ENCODE results near the gene TERC. TPM values are rescaled to one million over a fixed set of nuclear protein-coding genes. Genes with fewer than 3 reads are reported as not detected.

Gene TERC
- total and polyA plus RNA-seq, 10 of the 15 experiments (the other 5 are each of a cell fraction or from before 2014, with no cell fraction given): 0.43 to 125 (median 6.2) TPM; not detected in 4

DNA sequence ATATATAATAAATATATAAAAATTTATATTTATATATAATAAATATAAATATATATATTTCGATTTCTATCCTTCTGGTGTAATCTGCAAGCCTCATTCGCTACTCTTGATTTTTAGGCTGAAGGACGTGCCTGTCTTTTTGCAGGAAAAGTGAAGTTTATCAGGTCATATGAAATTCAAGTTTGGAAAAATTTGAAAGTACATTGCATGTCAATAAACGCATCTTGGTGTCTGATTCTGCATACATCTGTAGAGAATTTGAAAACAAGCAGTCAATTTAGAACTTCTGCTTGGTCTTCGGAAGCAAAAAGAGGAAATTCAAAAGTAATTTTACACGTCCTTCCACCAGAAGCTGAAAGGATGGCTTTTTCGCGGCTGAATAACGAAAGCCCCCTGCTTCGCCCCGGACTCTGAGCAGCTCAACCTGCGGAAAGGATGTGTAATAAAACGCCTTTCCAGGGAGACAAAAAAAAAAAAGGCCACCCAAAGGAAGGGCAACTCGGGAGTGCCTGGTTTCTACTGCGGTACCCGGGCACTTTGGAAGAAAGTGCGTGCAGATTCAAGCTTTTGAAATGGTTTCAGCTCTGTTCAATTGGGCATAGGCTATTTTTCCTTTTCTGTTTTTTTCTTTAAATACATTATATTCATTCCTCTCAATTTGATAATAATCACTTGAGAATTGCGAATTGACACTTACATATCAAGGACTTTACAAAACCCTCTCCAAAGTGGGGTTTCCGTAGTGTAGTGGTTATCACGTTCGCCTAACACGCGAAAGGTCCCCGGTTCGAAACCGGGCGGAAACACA is 6.8 kb upstream of the TERC start (continued):
- TF ChIP-seq, protein P1, sequence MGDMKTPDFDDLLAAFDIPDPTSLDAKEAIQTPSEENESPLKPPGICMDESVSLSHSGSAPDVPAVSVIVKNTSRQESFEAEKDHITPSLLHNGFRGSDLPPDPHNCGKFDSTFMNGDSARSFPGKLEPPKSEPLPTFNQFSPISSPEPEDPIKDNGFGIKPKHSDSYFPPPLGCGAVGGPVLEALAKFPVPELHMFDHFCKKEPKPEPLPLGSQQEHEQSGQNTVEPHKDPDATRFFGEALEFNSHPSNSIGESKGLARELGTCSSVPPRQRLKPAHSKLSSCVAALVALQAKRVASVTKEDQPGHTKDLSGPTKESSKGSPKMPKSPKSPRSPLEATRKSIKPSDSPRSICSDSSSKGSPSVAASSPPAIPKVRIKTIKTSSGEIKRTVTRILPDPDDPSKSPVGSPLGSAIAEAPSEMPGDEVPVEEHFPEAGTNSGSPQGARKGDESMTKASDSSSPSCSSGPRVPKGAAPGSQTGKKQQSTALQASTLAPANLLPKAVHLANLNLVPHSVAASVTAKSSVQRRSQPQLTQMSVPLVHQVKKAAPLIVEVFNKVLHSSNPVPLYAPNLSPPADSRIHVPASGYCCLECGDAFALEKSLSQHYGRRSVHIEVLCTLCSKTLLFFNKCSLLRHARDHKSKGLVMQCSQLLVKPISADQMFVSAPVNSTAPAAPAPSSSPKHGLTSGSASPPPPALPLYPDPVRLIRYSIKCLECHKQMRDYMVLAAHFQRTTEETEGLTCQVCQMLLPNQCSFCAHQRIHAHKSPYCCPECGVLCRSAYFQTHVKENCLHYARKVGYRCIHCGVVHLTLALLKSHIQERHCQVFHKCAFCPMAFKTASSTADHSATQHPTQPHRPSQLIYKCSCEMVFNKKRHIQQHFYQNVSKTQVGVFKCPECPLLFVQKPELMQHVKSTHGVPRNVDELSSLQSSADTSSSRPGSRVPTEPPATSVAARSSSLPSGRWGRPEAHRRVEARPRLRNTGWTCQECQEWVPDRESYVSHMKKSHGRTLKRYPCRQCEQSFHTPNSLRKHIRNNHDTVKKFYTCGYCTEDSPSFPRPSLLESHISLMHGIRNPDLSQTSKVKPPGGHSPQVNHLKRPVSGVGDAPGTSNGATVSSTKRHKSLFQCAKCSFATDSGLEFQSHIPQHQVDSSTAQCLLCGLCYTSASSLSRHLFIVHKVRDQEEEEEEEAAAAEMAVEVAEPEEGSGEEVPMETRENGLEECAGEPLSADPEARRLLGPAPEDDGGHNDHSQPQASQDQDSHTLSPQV (IDR thresholded peaks at IDR 0.05): no peak
- TF ChIP-seq, protein P2, sequence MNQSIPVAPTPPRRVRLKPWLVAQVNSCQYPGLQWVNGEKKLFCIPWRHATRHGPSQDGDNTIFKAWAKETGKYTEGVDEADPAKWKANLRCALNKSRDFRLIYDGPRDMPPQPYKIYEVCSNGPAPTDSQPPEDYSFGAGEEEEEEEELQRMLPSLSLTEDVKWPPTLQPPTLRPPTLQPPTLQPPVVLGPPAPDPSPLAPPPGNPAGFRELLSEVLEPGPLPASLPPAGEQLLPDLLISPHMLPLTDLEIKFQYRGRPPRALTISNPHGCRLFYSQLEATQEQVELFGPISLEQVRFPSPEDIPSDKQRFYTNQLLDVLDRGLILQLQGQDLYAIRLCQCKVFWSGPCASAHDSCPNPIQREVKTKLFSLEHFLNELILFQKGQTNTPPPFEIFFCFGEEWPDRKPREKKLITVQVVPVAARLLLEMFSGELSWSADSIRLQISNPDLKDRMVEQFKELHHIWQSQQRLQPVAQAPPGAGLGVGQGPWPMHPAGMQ (IDR thresholded peaks at IDR 0.05; ENCODE audit: borderline replicate concordance): no peak
- TF ChIP-seq ZBED1 (IDR thresholded peaks at IDR 0.05; ENCODE audit: borderline replicate concordance) (peak; percentile 49; the same call in 1 of the 2 replicates), SMC3 (IDR thresholded peaks at IDR 0.05; ENCODE audit: borderline replicate concordance, low read length) (no peak), LARP7 (IDR thresholded peaks at IDR 0.05) (no peak), RCOR1 (conservative IDR thresholded peaks at IDR 0.05; ENCODE audit: low read depth, low read length) (no peak), SUZ12 (IDR thresholded peaks at IDR 0.05; ENCODE audit: unreplicated experiment) (no peak), MTA3 (IDR thresholded peaks at IDR 0.05; ENCODE audit: borderline replicate concordance, low read length) (0 out of 2 replicates have a peak, but pooled peaks have one; percentile 52), KLF5 (IDR thresholded peaks at IDR 0.05; ENCODE audit: partially characterized antibody) (no peak), ZNF207 (IDR thresholded peaks at IDR 0.05; ENCODE audit: borderline replicate concordance) (no peak), ASH2L (IDR thresholded peaks at IDR 0.05; ENCODE audit: borderline replicate concordance, low read depth) (0 out of 2 replicates have a peak, but pooled peaks have one; percentile 13), STAT3 (IDR thresholded peaks at IDR 0.05; ENCODE audit: low read depth, low read length) (no peak), RFX5 (IDR thresholded peaks at IDR 0.05; ENCODE audit: low read depth, low read length) (no peak)
- TF ChIP-seq, protein P3, sequence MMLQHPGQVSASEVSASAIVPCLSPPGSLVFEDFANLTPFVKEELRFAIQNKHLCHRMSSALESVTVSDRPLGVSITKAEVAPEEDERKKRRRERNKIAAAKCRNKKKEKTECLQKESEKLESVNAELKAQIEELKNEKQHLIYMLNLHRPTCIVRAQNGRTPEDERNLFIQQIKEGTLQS (IDR thresholded peaks at IDR 0.05; ENCODE audit: borderline replicate concordance, extremely low read depth, low read depth, low read length): no peak
- TF ChIP-seq, protein P4, sequence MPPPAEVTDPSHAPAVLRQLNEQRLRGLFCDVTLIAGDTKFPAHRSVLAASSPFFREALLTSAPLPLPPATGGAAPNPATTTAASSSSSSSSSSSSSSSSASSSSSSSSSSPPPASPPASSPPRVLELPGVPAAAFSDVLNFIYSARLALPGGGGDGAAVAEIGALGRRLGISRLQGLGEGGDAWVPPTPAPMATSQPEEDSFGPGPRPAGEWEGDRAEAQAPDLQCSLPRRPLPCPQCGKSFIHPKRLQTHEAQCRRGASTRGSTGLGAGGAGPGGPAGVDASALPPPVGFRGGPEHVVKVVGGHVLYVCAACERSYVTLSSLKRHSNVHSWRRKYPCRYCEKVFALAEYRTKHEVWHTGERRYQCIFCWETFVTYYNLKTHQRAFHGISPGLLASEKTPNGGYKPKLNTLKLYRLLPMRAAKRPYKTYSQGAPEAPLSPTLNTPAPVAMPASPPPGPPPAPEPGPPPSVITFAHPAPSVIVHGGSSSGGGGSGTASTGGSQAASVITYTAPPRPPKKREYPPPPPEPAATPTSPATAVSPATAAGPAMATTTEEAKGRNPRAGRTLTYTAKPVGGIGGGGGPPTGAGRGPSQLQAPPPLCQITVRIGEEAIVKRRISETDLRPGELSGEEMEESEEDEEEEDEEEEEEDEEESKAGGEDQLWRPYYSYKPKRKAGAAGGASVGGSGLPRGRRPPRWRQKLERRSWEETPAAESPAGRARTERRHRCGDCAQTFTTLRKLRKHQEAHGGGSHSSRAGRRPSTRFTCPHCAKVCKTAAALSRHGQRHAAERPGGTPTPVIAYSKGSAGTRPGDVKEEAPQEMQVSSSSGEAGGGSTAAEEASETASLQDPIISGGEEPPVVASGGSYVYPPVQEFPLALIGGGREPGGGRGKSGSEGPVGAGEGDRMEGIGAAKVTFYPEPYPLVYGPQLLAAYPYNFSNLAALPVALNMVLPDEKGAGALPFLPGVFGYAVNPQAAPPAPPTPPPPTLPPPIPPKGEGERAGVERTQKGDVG (CRISPR knock-in tag; IDR thresholded peaks at IDR 0.05): no peak
- TF ChIP-seq, protein P5, sequence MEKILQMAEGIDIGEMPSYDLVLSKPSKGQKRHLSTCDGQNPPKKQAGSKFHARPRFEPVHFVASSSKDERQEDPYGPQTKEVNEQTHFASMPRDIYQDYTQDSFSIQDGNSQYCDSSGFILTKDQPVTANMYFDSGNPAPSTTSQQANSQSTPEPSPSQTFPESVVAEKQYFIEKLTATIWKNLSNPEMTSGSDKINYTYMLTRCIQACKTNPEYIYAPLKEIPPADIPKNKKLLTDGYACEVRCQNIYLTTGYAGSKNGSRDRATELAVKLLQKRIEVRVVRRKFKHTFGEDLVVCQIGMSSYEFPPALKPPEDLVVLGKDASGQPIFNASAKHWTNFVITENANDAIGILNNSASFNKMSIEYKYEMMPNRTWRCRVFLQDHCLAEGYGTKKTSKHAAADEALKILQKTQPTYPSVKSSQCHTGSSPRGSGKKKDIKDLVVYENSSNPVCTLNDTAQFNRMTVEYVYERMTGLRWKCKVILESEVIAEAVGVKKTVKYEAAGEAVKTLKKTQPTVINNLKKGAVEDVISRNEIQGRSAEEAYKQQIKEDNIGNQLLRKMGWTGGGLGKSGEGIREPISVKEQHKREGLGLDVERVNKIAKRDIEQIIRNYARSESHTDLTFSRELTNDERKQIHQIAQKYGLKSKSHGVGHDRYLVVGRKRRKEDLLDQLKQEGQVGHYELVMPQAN (conservative IDR thresholded peaks at IDR 0.05): no peak

Data from GM12878 (cell line).